Neural cell (in vitro differentiated cells): ENCODE results near the gene EIF4A3.

Experiments
- EZH2 ChIP-seq: fragments of 200-600, 300-800 bp; shearing (Covaris generic), sonication (generic); IDR thresholded peaks from 2 replicates; pipeline ENCODE4 v1.6.1; 2014; ENCODE audit warnings: antibody characterized with exemption, low read length, borderline replicate concordance, mild to moderate bottlenecking; ENCODE audit not compliant: insufficient read depth, poor library complexity, severe bottlenecking
- POLR2AphosphoS5 ChIP-seq: IDR thresholded peaks from 2 replicates; pipeline ENCODE4 v1.6.1; 2012
- TF ChIP-seq, protein P1 (sequence below): fragments of 450-650 bp; IDR thresholded peaks from 2 replicates; pipeline ENCODE4 v1.5.1; 2014; ENCODE audit warnings: antibody characterized with exemption, mild to moderate bottlenecking, moderate library complexity; ENCODE audit not compliant: poor library complexity, severe bottlenecking

DNA sequence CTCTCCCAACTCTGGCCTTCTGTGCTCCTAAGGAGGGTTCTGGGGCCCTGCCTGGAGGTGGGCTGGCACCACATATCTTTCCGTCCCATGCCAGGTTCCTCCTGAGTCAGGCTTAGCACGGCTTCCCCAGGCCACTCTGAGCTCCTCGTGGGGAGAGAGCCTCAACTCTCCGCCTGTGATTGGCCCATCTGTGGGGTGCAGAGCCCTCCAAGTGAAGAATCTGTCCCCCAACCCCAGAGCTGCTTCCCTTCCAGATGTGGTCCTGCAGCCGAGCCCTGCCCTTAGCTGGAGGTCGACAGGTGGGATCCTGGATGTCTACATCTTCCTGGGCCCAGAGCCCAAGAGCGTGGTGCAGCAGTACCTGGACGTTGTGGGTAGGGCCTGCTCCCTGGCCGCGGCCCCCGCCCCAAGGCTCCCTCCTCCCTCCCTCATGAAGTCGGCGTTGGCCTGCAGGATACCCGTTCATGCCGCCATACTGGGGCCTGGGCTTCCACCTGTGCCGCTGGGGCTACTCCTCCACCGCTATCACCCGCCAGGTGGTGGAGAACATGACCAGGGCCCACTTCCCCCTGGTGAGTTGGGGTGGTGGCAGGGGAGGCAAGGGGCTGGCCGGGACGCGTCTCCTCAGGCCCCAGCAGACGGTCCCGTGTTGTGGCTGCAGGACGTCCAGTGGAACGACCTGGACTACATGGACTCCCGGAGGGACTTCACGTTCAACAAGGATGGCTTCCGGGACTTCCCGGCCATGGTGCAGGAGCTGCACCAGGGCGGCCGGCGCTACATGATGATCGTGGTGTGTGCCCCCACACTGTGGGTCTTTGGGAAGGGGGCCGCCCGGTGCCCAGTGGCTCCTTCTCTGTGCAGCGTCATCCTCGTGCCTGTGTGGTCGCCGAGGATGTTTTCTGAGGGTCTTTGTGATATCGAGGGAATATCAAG, 38.6 kb downstream of the EIF4A3 start:
- TF ChIP-seq, protein P1, sequence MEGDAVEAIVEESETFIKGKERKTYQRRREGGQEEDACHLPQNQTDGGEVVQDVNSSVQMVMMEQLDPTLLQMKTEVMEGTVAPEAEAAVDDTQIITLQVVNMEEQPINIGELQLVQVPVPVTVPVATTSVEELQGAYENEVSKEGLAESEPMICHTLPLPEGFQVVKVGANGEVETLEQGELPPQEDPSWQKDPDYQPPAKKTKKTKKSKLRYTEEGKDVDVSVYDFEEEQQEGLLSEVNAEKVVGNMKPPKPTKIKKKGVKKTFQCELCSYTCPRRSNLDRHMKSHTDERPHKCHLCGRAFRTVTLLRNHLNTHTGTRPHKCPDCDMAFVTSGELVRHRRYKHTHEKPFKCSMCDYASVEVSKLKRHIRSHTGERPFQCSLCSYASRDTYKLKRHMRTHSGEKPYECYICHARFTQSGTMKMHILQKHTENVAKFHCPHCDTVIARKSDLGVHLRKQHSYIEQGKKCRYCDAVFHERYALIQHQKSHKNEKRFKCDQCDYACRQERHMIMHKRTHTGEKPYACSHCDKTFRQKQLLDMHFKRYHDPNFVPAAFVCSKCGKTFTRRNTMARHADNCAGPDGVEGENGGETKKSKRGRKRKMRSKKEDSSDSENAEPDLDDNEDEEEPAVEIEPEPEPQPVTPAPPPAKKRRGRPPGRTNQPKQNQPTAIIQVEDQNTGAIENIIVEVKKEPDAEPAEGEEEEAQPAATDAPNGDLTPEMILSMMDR: no peak
- TF ChIP-seq EZH2: no peak
- TF ChIP-seq POLR2AphosphoS5: no peak
